Breast epithelium (tissue), 3 donors: ENCODE results near the gene RHCG.

Source experiments
- CTCF ChIP-seq, 3 donors: fragments of 450-650 bp; IDR thresholded peaks; one replicate each; pipeline ENCODE4 v1.5.1; 2016 to 2017; ENCODE audit warnings: antibody characterized with exemption in 3 of 3, mild to moderate bottlenecking in 3 of 3, moderate library complexity in 3 of 3
- POLR2AphosphoS5 ChIP-seq, 3 donors: sonication (generic); formaldehyde crosslinking; IDR thresholded peaks; one replicate each; pipeline ENCODE4 v1.6.1; 2017; ENCODE audit warnings: antibody characterized with exemption in 3 of 3

DNA sequence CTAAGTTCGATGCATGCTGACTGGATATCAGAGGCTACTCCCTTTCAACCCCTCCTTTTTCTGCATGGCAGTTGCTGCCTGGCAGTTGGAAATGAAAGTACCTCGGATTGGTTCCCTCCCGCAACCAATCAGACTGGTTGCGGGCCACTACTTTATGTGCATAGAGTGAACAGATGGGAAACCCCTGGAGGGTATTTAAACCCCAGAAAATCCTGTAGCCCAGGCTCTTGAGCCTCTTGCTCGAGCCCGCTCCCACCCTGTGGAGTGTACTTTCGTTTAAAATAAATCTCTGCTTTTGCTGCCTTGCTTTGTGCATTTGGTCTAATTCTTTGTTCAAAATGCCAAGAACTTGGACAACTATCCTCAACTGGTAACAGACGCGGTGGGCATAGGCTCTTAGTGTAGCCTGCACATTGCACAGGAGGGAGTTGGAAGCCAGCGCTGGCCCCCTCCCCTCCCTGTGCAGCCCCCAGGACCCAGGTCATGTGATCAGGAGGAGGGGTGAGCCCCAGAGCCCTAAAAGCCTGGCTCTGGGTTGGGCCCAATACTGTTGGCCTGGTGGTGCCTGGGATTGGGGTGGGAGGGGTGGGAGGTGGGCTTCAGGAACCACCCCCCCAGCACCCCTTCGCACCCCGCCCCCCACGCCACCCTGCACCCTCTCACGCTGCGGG is 26.8 kb downstream of the RHCG start:
- TF ChIP-seq CTCF (IDR thresholded peaks at IDR 0.05) (no peak), POLR2AphosphoS5 (IDR thresholded peaks at IDR 0.05) (no peak)
